ENCODE data around the gene IL17B. TPM values are rescaled to one million over a fixed set of nuclear protein-coding genes. Genes with fewer than 3 reads are reported as not detected.

Gene IL17B
- total RNA-seq, 1 donor from 2014 or later: not detected

DNA sequence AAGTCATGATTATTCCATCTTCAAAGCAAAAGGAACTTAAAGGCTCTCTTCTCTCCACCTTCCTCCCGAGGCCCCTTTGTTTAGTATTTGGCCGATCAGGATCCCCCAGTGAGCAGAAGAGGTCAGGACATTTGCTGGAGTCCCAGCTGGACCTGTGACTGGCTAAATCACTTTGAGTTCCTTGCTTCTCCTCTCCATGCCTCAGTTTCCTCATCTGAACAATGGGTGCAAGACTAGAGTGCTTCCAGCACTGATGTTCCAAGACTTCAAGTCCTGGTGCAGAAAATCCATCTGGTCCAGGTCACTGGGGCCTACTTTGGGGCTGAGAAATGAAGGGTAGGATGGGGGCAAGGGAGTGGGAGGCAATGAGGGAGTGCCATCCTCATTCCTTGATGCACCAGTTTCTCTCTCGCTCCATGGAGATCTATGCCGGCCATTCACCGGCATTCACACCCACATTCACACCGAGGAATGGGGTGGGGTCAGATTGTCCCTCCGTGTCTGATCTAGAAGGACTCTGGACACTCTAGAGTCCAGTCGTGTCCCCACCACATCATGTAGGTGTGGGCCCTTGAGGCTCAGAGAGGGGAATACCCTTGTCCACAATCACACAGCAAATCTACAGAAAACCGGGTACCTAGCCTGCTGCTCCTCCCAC lies 38.7 kb upstream of the IL17B start:
- Mint-ChIP-seq H3K27me3 (no peaks in the 10 kb centered on the region), H3K36me3 (ENCODE audit: insufficient read depth) (no peaks in the 10 kb centered on the region), H3K4me1 (ENCODE audit: low read depth) (peaks cover 6% of the 10 kb centered on the region), H3K27ac (no peak overlapping the region), H3K9me3 (ENCODE audit: low read depth) (no peaks in the 10 kb centered on the region), H3K4me3 (ENCODE audit: low read depth) (no peak overlapping the region)
- TF ChIP-seq, protein P1, sequence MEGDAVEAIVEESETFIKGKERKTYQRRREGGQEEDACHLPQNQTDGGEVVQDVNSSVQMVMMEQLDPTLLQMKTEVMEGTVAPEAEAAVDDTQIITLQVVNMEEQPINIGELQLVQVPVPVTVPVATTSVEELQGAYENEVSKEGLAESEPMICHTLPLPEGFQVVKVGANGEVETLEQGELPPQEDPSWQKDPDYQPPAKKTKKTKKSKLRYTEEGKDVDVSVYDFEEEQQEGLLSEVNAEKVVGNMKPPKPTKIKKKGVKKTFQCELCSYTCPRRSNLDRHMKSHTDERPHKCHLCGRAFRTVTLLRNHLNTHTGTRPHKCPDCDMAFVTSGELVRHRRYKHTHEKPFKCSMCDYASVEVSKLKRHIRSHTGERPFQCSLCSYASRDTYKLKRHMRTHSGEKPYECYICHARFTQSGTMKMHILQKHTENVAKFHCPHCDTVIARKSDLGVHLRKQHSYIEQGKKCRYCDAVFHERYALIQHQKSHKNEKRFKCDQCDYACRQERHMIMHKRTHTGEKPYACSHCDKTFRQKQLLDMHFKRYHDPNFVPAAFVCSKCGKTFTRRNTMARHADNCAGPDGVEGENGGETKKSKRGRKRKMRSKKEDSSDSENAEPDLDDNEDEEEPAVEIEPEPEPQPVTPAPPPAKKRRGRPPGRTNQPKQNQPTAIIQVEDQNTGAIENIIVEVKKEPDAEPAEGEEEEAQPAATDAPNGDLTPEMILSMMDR (IDR thresholded peaks at IDR 0.05; ENCODE audit: unreplicated experiment): no peak
- DNase-seq (ENCODE audit: low spot score, unreplicated experiment): no peak

DNA sequence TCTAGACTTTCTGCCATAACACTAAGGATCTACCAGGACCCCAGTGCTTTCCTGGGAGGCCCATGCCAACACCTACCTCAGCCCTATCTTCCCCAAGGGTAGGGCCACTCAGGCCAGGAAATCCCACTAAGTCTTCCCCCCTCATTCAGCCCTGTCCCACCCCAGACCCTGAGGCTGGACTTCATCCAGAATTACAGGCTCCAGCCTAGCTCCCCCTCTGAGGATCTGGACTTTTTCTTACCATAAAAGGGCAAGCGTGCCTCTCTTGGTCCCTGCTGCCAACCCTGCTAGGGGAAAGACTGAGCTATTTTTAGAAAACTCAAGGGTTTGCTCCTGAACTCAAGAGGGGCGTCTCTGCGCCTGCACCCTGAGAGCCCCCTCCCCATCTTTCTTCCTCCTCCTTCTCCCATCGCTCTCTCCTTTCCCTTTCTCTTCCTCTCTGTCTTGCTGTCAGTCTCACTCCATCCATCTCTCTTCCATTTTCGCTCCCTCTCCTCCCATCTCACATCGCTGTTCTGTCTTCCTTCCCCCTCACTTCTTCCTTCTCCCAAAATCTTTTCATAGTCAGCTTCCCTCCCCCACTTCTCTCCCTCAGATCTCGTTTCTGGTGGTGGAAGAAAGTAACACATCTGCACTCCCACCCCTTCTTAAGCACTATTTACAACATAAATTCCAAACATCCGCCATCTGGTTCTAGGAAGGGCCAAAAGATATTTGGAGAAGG lies 38.1 kb upstream of the IL17B start:
- Mint-ChIP-seq H3K27ac (no peak overlapping the region), H3K4me1 (ENCODE audit: low read depth) (peaks cover 6% of the 10 kb centered on the region)
- TF ChIP-seq, protein P1 (IDR thresholded peaks at IDR 0.05; ENCODE audit: unreplicated experiment): no peak

GRCh38 chr5:149415066-149415967 lies 36.2 kb upstream of the IL17B start:
- no peaks in the 10 kb centered on the region for H3K36me3 Mint-ChIP-seq (ENCODE audit: insufficient read depth)
- H3K4me1 Mint-ChIP-seq (ENCODE audit: low read depth): peaks cover 5% of the 10 kb centered on the region
- no peaks in the 10 kb centered on the region for H3K9me3 Mint-ChIP-seq (ENCODE audit: low read depth)
- H3K27me3 Mint-ChIP-seq: no peaks in the 10 kb centered on the region
- no peak overlapping the region for H3K4me3 Mint-ChIP-seq (ENCODE audit: low read depth)
- H3K27ac Mint-ChIP-seq: no peak overlapping the region
- TF ChIP-seq, protein P1 (IDR thresholded peaks at IDR 0.05; ENCODE audit: unreplicated experiment): no peak
- no peak for DNase-seq (ENCODE audit: low spot score, unreplicated experiment)

More for the DNA sequence above, 38.1 kb upstream of the IL17B start:
- H3K27me3 Mint-ChIP-seq: no peaks in the 10 kb centered on the region
- no peak overlapping the region for H3K4me3 Mint-ChIP-seq (ENCODE audit: low read depth)
- no peaks in the 10 kb centered on the region for H3K9me3 Mint-ChIP-seq (ENCODE audit: low read depth)
- DNase-seq (ENCODE audit: low spot score, unreplicated experiment): no peak
- no peaks in the 10 kb centered on the region for H3K36me3 Mint-ChIP-seq (ENCODE audit: insufficient read depth)

- no peak for DNase-seq (ENCODE audit: low spot score, unreplicated experiment)
- H3K36me3 Mint-ChIP-seq (ENCODE audit: insufficient read depth): no peaks in the 10 kb centered on the region
- no peaks in the 10 kb centered on the region for H3K27me3 Mint-ChIP-seq
- no peak overlapping the region for H3K27ac Mint-ChIP-seq
- TF ChIP-seq, protein P1 (IDR thresholded peaks at IDR 0.05; ENCODE audit: unreplicated experiment): no peak
- no peak overlapping the region for H3K4me3 Mint-ChIP-seq (ENCODE audit: low read depth)
- no peaks in the 10 kb centered on the region for H3K9me3 Mint-ChIP-seq (ENCODE audit: low read depth)
- H3K4me1 Mint-ChIP-seq (ENCODE audit: low read depth): peaks cover 5% of the 10 kb centered on the region
Observed at GRCh38 chr5:149414405-149415065, 35.4 kb upstream of the IL17B start.

Data from progenitor cell of endocrine pancreas (in vitro differentiated cells).